ENCODE data around the gene CTNNA2.

DNA sequence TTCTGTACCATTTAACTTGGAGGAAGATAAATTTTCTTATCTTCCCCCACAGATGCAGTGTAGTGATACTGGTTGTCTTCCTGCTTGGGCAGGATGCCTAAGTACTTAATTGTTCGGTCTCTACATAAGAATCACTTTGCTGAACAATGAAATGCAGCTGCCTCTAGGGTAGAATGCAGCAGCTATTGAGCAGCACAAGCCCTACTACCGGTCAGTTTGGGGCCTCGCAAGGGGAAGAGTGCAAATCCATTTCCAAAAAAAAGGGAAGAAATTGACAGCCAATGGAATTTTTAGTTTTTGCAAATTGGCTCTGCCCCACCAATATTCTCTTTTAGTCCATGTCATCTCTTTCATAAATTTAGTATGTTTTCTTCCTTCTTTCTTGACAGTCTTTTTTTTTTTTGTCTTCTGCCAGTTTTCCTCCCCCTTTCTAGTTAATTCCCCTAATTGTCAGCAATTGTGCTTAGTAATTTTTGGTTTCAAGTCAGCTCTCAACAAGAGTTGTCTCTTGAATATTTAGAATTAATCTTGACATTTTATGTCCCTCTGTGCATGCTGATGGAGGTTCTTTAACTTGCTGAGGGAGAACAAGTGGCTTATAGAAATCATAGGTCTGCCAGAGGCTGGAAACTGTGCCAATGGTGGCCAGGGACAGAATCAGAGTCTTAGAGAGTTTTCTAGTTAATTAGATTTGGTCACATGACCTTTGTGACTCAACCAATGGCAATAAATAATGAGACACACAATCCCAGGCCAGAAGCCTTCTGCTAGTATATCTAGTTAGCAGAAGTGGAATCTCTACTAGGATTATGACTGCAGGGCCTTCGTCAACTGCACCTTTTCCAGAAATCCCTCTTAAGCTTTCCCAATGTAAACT is 270.0 kb downstream of the CTNNA2 start:
- TF ChIP-seq, protein P1, sequence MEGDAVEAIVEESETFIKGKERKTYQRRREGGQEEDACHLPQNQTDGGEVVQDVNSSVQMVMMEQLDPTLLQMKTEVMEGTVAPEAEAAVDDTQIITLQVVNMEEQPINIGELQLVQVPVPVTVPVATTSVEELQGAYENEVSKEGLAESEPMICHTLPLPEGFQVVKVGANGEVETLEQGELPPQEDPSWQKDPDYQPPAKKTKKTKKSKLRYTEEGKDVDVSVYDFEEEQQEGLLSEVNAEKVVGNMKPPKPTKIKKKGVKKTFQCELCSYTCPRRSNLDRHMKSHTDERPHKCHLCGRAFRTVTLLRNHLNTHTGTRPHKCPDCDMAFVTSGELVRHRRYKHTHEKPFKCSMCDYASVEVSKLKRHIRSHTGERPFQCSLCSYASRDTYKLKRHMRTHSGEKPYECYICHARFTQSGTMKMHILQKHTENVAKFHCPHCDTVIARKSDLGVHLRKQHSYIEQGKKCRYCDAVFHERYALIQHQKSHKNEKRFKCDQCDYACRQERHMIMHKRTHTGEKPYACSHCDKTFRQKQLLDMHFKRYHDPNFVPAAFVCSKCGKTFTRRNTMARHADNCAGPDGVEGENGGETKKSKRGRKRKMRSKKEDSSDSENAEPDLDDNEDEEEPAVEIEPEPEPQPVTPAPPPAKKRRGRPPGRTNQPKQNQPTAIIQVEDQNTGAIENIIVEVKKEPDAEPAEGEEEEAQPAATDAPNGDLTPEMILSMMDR (IDR thresholded peaks at IDR 0.05), result no peak
- TF ChIP-seq POLR2A (IDR thresholded peaks at IDR 0.05), result no peak
